H9 (cell line): ENCODE results near the gene TEX19. TPM values are rescaled to one million over a fixed set of nuclear protein-coding genes. Genes with fewer than 3 reads are reported as not detected.

Experiments
- DNase-seq: peaks from one replicate; pipeline ENCODE4 v3.0.0-alpha.2; 2017
- H2AFZ ChIP-seq: one replicate; pipeline ENCODE4 v1.6.1; 2013; ENCODE audit warnings: mild to moderate bottlenecking, low read length, control low read depth, moderate library complexity
- H2AK5ac ChIP-seq: 2 replicates; pipeline ENCODE4 v1.6.1; 2013; ENCODE audit warnings: low read length, control low read depth, mixed read lengths; ENCODE audit not compliant: insufficient read length
- H2BK120ac ChIP-seq: one replicate; pipeline ENCODE4 v1.6.1; 2013; ENCODE audit warnings: low read depth, mild to moderate bottlenecking, low read length, control low read depth, inconsistent platforms; ENCODE audit not compliant: poor library complexity, severe bottlenecking
- H2BK12ac ChIP-seq: 2 replicates; pipeline ENCODE4 v1.6.1; 2013; ENCODE audit warnings: low read length, control low read depth, mixed read lengths, low read depth; ENCODE audit not compliant: insufficient read length
- H2BK15ac ChIP-seq: 2 replicates; pipeline ENCODE4 v1.6.1; 2013; ENCODE audit warnings: low read depth, low read length, control low read depth
- H2BK20ac ChIP-seq: one replicate; pipeline ENCODE4 v1.6.1; 2013; ENCODE audit warnings: low read depth, mild to moderate bottlenecking, low read length, control low read depth, inconsistent platforms; ENCODE audit not compliant: poor library complexity, severe bottlenecking
- H2BK5ac ChIP-seq: 2 replicates; pipeline ENCODE4 v1.6.1; 2013; ENCODE audit warnings: low read length, control low read depth, mixed read lengths; ENCODE audit not compliant: insufficient read length
- H3K14ac ChIP-seq: 2 replicates; pipeline ENCODE4 v1.6.1; 2013; ENCODE audit warnings: low read length, control low read depth; ENCODE audit not compliant: insufficient read depth
- H3K18ac ChIP-seq: 2 replicates; pipeline ENCODE4 v1.6.1; 2013; ENCODE audit warnings: low read depth, mild to moderate bottlenecking, mixed read lengths, low read length, control low read depth; ENCODE audit not compliant: insufficient read length
- H3K23ac ChIP-seq: 2 replicates; pipeline ENCODE4 v1.6.1; 2013; ENCODE audit warnings: low read length, control low read depth, mixed read lengths, low read depth; ENCODE audit not compliant: insufficient read length
- H3K23me2 ChIP-seq: 2 replicates; pipeline ENCODE4 v1.6.1; 2013; ENCODE audit warnings: low read depth, mild to moderate bottlenecking, mixed read lengths, low read length, control low read depth; ENCODE audit not compliant: insufficient read length, poor library complexity, severe bottlenecking
- H3K27ac ChIP-seq: 2 replicates; pipeline ENCODE4 v1.5.1; 2013; ENCODE audit warnings: low read length, control low read depth, mixed read lengths, low read depth; ENCODE audit not compliant: insufficient read length
- H3K27me3 ChIP-seq: 2 replicates; pipeline ENCODE4 v1.6.1; 2013; ENCODE audit warnings: low read length, control low read depth, inconsistent platforms; ENCODE audit not compliant: insufficient read depth
- H3K4ac ChIP-seq: 2 replicates; pipeline ENCODE4 v1.6.1; 2013; ENCODE audit warnings: low read depth, mild to moderate bottlenecking, control low read depth, inconsistent platforms, low read length, moderate library complexity
- H3K4me1 ChIP-seq: 2 replicates; pipeline ENCODE4 v1.6.1; 2013; ENCODE audit warnings: low read length, control low read depth, inconsistent platforms; ENCODE audit not compliant: insufficient read depth
- H3K4me2 ChIP-seq: 2 replicates; pipeline ENCODE4 v1.6.1; 2013; ENCODE audit warnings: low read length, control low read depth, mixed read lengths; ENCODE audit not compliant: insufficient read length, insufficient read depth
- H3K56ac ChIP-seq: 2 replicates; pipeline ENCODE4 v1.6.1; 2013; ENCODE audit warnings: low read depth, mild to moderate bottlenecking, mixed read lengths, low read length, control low read depth; ENCODE audit not compliant: insufficient read length
- H3K79me1 ChIP-seq: 2 replicates; pipeline ENCODE4 v1.6.1; 2013; ENCODE audit warnings: low read depth, mild to moderate bottlenecking, moderate library complexity, low read length, control low read depth, inconsistent platforms; ENCODE audit not compliant: insufficient read depth, poor library complexity, severe bottlenecking
- H3K79me2 ChIP-seq: 2 replicates; pipeline ENCODE4 v1.6.1; 2013; ENCODE audit warnings: low read length, control low read depth, inconsistent platforms; ENCODE audit not compliant: insufficient read depth
- H3K9ac ChIP-seq: 2 replicates; pipeline ENCODE4 v1.6.1; 2013; ENCODE audit warnings: low read length, control low read depth, mixed read lengths; ENCODE audit not compliant: insufficient read length; ENCODE audit errors: extremely low read depth
- H3K9me3 ChIP-seq: one replicate; pipeline ENCODE4 v1.6.1; 2013; ENCODE audit warnings: low read depth, low read length, inconsistent platforms; ENCODE audit not compliant: control insufficient read depth
- H3T11ph ChIP-seq: one replicate; pipeline ENCODE4 v1.6.1; 2013; ENCODE audit warnings: mild to moderate bottlenecking, low read length, control low read depth, inconsistent platforms
- H4K20me1 ChIP-seq: one replicate; pipeline ENCODE4 v1.6.1; 2013; ENCODE audit not compliant: control insufficient read depth, insufficient read length, insufficient read depth
- H4K5ac ChIP-seq: 2 replicates; pipeline ENCODE4 v1.6.1; 2013; ENCODE audit warnings: low read depth, mild to moderate bottlenecking, mixed read lengths, low read length, control low read depth; ENCODE audit not compliant: insufficient read length
- H4K8ac ChIP-seq: replicated peaks from 2 replicates; pipeline ENCODE4 v1.6.1; 2013; ENCODE audit warnings: low read length, control low read depth, mixed read lengths, low read depth; ENCODE audit not compliant: insufficient read length
- H4K91ac ChIP-seq: 2 replicates; pipeline ENCODE4 v1.6.1; 2013; ENCODE audit warnings: low read depth, mild to moderate bottlenecking, moderate library complexity, mixed read lengths, low read length, control low read depth; ENCODE audit not compliant: insufficient read length
- H3K27ac Mint-ChIP-seq, 3 experiments: 2 replicates in 2 of 3; 3 replicates in 1 of 3; pipeline ENCODE4 v1.8.0; 2020 to 2021; ENCODE audit warnings: mixed read lengths in 3 of 3, mild to moderate bottlenecking in 1 of 3, moderate library complexity in 1 of 3
- H3K27me3 Mint-ChIP-seq: 2 replicates; pipeline ENCODE4 v1.8.0; 2021; ENCODE audit warnings: low read depth, mild to moderate bottlenecking, moderate library complexity, mixed read lengths
- H3K36me3 Mint-ChIP-seq, 3 experiments: 2 replicates in 2 of 3; 3 replicates in 1 of 3; pipeline ENCODE4 v1.8.0; 2020 to 2021; ENCODE audit warnings: low read depth in 3 of 3, mixed read lengths in 3 of 3; ENCODE audit not compliant: insufficient read depth in 1 of 3
- H3K4me1 Mint-ChIP-seq, 2 experiments: 2 replicates each; pipeline ENCODE4 v1.8.0; 2020; ENCODE audit warnings: mixed read lengths in 2 of 2
- H3K4me3 Mint-ChIP-seq, 2 experiments: 2 replicates in 1 of 2; 3 replicates in 1 of 2; pipeline ENCODE4 v1.8.0; 2020 to 2021; ENCODE audit warnings: mild to moderate bottlenecking in 2 of 2, mixed read lengths in 2 of 2, moderate library complexity in 1 of 2
- H3K9me3 Mint-ChIP-seq, 2 experiments: 2 replicates in 1 of 2; 3 replicates in 1 of 2; pipeline ENCODE4 v1.8.0; 2020; ENCODE audit warnings: mild to moderate bottlenecking in 2 of 2, mixed read lengths in 2 of 2, moderate library complexity in 1 of 2
- WGBS: extraction: QIAGEN DNeasy Blood & Tissue Kit; methylation state at CpG from one replicate; pipeline ENCODE4 v1.1.7; 2013; ENCODE audit warnings: missing lambda C conversion rate, low lambda C conversion rate, mixed read lengths; ENCODE audit not compliant: insufficient read length; ENCODE audit errors: extremely low coverage; 5-methylcytosine and 5-hydroxymethylcytosine counted together
- total RNA-seq: library from RNA; stranded (reverse); gene quantifications from 2 replicates; pipeline ENCODE4 v1.2.1, GENCODE V29; 2021
- TF ChIP-seq, protein P1 (sequence below): fragments of 200-600 bp; sonication (generic); conservative IDR thresholded peaks from 3 replicates; pipeline ENCODE4 v1.8.0; 2021; ENCODE audit warnings: antibody characterized with exemption, mild to moderate bottlenecking

TEX19 gene
- total RNA-seq, 1 experiment from 2014 or later: 1.4 TPM

DNA sequence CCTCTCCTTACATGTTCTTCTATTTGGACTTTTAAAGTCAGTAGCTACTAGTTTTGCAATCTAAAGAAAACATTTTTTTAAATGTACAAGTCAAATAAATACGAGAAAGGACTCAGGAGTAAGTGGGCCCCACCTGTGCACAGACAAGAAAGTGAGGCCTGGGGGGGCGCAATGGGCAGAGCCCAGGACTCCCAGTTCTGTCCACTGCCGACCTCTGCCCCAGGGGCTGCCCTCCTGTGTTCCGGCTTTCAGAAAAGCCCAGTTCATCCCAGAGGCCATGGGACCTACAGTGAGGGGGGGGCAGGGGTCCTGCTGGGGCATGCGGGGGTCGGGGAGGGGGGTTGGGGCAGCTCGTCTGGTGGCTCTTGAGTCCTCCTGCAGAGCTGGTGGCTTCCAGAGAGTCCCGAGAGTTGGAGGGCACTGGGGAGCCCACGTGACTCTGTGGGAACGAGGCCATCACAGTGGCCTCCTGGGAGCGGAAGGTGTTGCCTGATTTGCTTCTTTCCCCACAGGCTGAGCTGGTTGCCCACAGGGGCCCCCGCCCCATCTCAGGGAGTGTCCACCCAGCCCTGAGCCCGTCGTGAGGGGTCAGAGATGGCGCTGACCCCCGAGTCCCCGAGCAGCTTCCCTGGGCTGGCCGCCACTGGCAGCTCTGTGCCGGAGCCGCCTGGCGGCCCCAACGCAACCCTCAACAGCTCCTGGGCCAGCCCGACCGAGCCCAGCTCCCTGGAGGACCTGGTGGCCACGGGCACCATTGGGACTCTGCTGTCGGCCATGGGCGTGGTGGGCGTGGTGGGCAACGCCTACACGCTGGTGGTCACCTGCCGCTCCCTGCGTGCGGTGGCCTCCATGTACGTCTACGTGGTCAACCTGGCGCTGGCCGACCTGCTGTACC is 14.9 kb downstream of the TEX19 start:
- no peak overlapping the region for H3K4ac ChIP-seq
- peaks cover 7% of the 10 kb centered on the region for H3K23me2 ChIP-seq
- H2AFZ ChIP-seq: no peak overlapping the region
- H2BK5ac ChIP-seq: no peak overlapping the region
- no peak overlapping the region for H3K9ac ChIP-seq
- Mint-ChIP-seq H3K27ac (no peak overlapping the region), H3K27me3 (peaks cover 41% of the 10 kb centered on the region), H3K36me3 (no peaks in the 10 kb centered on the region), H3K4me3 (no peak overlapping the region), H3K4me1 (peaks cover 0 to 8% of the 10 kb centered on the region in 2 experiments; a peak in 3 of 4 replicates), H3K9me3 (peaks cover 2 to 4% of the 10 kb centered on the region in 2 experiments; a peak in 2 of 5 replicates)
- H3K4me2 ChIP-seq: no peak overlapping the region
- H3K4me1 ChIP-seq: no peaks in the 10 kb centered on the region; the same call in 1 of the 2 replicates
- no peaks in the 10 kb centered on the region for H3K79me1 ChIP-seq
- H3K27me3 ChIP-seq: peaks cover 14% of the 10 kb centered on the region
- no peak overlapping the region for H2BK20ac ChIP-seq
- H3K18ac ChIP-seq: no peak overlapping the region
- H4K5ac ChIP-seq: no peak overlapping the region
- H4K8ac ChIP-seq: no peak overlapping the region
- H2BK12ac ChIP-seq: no peak overlapping the region
- H2BK15ac ChIP-seq: no peak overlapping the region; the same call in 1 of the 2 replicates
- no peaks in the 10 kb centered on the region for H3K79me2 ChIP-seq
- no peak overlapping the region for H3K14ac ChIP-seq
- H4K91ac ChIP-seq: no peak overlapping the region
- H3K56ac ChIP-seq: no peak overlapping the region
- no peak for DNase-seq
- no CpG with 5 or more reads among the region's 37 CpGs for WGBS
- no peak overlapping the region for H3K23ac ChIP-seq
- H4K20me1 ChIP-seq: no peaks in the 10 kb centered on the region
- TF ChIP-seq, protein P1, sequence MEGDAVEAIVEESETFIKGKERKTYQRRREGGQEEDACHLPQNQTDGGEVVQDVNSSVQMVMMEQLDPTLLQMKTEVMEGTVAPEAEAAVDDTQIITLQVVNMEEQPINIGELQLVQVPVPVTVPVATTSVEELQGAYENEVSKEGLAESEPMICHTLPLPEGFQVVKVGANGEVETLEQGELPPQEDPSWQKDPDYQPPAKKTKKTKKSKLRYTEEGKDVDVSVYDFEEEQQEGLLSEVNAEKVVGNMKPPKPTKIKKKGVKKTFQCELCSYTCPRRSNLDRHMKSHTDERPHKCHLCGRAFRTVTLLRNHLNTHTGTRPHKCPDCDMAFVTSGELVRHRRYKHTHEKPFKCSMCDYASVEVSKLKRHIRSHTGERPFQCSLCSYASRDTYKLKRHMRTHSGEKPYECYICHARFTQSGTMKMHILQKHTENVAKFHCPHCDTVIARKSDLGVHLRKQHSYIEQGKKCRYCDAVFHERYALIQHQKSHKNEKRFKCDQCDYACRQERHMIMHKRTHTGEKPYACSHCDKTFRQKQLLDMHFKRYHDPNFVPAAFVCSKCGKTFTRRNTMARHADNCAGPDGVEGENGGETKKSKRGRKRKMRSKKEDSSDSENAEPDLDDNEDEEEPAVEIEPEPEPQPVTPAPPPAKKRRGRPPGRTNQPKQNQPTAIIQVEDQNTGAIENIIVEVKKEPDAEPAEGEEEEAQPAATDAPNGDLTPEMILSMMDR: no peak
- H3K9me3 ChIP-seq: no peaks in the 10 kb centered on the region
- no peak overlapping the region for H3T11ph ChIP-seq
- H2BK120ac ChIP-seq: no peak overlapping the region
- no peak overlapping the region for H3K27ac ChIP-seq
- no peak overlapping the region for H2AK5ac ChIP-seq
